SKM-1 treated with dmso at 0.1 percent for 144 hours (cell line): Measurements from ENCODE around the gene RIMS4.

Experiments
- DNase-seq: peaks from one replicate; lab custom pipeline; 2025; ENCODE audit not compliant: unreplicated experiment; lab: John Stamatoyannopoulos, UW

RIMS4 gene

DNA sequence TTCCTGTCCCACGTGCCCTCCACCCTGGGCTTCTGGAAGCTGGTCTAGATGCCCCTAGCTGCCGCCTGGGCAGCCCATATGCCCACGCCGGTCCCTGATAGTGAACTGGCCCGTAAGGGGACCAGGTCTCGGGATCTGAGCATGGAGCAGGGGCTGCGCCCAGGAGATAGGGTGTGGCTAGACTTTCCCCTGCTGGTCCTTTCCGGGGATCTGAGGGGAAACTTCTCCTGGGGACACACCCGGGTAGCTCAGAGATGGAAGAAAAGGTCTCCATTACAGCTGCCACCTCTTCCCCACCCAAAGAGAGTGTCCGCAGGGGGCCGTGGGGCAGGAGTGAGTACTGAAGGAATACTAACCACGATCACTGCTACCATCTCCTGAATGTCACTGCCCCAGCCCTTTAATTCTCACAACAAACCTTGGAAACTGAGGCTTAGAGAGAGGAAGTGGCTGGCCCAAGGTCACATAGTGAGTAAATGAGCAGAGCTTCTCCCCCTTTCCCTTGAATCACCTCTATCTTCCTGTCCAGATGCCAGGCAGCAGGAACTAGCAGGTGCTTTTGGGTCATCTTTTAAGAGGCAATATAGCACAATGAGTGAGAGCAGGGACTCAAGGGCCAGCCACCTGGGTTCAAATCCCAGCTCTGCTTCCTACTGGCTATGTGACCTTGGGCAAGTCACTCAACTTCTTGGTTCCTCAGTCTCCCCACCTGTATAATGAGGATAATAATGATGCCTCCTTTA is 107.0 kb downstream of the RIMS4 start:
- no peak for DNase-seq

DNA sequence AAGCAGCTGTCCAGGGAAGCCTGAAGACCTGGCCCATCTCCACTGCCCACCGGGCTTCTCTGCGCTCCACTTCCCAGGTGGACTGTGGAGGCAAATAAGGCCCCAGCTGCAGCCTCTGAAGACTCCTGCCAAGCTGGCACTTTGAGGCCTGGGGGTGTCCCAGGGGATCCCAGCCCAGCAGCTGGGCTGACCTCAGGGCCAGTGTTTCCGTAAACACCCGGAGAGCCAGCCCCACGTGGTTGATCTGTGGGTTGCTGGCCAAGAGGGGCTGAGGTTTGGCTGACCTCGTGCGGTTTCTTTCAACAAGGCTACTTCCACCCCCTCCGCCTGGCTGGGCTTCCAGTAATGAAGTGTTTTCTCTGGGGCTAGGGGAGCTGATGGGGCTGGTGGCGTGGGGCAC is 107.6 kb downstream of the RIMS4 start:
- DNase-seq = peak; percentile 11

DNA sequence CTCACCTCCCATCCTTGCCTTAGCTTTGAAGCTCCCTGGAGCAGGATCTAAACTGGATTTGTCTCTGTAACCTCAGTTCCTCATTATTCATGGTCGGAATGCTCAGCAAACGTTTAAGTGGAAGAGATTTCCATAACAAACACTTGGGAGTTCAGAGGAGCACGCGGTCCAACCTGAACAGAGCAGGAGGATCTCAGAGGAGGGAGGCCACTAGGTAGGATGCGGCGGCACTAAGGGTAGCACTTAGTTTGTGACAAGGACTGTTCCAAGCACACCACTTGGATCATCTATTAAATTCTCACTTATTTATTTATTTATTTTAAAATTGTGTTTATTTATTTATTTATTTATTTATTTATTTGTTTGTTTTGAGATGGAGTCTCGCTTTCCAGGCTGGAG is 108.5 kb downstream of the RIMS4 start:
- no peak for DNase-seq
